Hematopoietic multipotent progenitor cell (in vitro differentiated cells): Measurements from ENCODE around the gene RNASEL. TPM values are rescaled to one million over a fixed set of nuclear protein-coding genes. Genes with fewer than 3 reads are reported as not detected.

ENCODE experiments used
- DNase-seq, 3 donors: peaks; one replicate each; pipeline ENCODE4 v3.0.0-alpha.2; 2011 to 2015; ENCODE audit warnings: low read depth in 2 of 3, low spot score in 2 of 3
- total RNA-seq: library from RNA; depleted of rRNA; stranded (reverse); fragments of >200 nt; gene quantifications from one replicate; pipeline ENCODE4 v1.2.3, GENCODE V29; 2012

The RNASEL gene
- total RNA-seq, 1 donor, result 5.9 TPM

GRCh38 chr1:182601913-182602312 lies 12.9 kb upstream of the RNASEL start:
- no peak for DNase-seq

- DNase-seq, result peak; percentile 69 to 89 (median 71)
Measured at GRCh38 chr1:182601416-182601786, 12.3 kb upstream of the RNASEL start.

DNA sequence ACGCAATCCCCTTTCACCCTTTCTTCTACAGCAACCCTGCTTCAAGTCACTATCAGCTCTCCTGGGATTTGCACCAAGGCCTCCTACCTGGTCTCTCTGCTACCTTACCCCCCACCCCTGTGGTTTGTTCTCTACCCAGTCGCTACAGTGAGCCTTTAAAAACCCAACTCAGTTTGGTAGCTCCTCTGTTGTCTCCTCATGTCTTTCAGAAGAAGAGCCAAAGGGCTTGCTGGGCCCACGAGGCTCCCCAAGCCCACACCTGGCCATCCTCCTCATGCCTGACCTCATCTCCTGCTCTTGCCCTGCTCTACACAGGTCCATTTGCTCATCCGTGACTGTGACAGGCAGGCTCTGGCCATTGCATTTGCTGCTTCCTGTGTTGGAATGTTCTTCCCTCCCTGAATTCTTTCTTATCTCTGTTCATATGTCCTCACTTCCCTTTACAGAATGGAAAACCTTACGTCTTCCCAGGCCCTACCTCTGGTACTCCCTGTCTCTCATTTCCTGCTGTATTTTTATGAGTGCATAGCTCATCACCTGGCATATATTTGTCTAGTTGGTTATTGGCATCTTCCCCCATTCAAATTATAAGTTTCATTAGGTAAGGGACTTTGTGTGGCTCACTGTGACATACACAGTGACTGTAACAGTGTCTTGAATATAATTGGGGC lies 11.8 kb upstream of the RNASEL start:
- DNase-seq, result no peak

- no peak for DNase-seq
Measured at GRCh38 chr1:182600036-182600713, 11.1 kb upstream of the RNASEL start.

DNA sequence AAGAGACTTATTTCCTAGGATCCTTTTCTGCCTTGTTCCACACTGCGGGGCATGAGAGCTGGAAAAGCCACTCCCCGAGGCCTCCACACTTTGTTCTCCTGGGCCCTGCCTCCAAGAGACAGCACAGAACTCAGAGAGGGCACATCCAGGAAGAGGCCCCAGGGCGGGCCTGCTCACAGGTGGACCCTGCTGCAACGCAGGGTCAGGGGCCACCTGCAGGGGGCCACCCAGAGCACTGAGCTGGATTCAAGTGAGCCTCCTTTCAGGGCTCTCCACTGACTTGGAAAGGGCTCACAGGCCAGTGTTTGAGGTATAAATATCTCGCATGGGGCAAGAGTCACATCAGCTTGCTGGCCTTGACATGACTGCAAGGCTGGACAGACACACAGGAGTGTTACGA lies 10.3 kb upstream of the RNASEL start:
- no peak for DNase-seq

- DNase-seq, result no peak
Measured at GRCh38 chr1:182598296-182598695, 9.2 kb upstream of the RNASEL start.

GRCh38 chr1:182596934-182597333 lies 7.9 kb upstream of the RNASEL start:
- DNase-seq, result no peak

GRCh38 chr1:182595641-182596240 lies 6.7 kb upstream of the RNASEL start:
- peak in 1 of 3 donors; percentile 69 for DNase-seq

DNA sequence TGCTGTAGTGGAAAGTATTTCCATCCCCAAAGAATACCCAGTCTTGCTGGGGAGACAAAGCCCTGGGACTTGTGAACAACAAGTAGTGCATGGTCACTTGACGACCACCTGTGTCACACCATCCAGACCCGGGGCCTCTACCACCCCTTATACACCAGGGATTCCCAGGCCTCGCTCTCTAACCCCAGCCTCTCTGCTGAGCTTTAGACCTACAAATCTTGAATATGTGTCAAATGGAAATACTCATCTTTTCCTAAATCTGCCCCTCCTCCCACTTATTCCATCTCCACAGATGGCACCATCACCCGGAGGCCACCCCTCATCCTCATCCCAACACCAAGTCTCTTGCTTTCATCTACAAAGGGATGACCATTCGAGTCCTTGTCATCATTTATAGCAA lies 875 bp upstream of the RNASEL start:
- no peak for DNase-seq

GRCh38 chr1:182589520-182589919 lies 464 bp upstream of the RNASEL start:
- no peak for DNase-seq

DNA sequence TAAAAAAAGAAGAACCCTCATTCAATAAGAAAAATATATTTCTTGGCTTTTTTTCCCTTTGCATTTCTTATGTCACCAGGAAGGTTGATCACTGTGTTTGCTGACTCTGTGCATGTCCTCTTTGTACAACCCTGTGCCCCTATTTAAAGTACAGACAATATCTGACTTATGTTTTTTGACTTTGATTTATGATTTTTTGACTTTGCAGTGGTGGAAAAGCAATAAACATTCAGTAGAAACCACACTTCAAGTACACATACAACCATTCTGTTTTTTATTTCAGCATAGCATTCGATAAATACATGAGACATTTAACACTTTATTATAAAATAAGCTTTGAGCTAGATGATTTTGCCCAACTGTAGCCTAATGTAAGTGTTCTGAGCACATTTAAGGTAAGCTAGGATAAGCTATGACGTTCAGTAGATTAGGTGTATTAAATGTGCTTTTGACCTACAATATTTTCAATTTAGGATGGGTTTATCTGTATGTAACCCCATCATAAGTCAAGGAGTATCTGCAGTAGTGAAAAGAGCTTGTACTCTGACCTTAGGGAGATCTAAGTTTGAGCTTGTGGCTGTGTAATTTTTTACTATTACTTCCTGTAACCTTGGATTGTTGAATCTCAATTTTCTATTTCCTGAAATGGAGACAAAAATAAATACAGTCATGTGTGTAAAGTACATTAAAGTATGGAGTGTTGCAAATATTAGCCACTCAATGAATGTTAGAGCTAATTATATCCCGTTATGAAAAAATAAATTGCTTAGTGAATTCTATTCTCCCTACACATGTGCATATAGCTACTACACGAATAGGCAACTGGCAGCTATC lies 1.2 kb downstream of the RNASEL start:
- DNase-seq, result no peak

DNA sequence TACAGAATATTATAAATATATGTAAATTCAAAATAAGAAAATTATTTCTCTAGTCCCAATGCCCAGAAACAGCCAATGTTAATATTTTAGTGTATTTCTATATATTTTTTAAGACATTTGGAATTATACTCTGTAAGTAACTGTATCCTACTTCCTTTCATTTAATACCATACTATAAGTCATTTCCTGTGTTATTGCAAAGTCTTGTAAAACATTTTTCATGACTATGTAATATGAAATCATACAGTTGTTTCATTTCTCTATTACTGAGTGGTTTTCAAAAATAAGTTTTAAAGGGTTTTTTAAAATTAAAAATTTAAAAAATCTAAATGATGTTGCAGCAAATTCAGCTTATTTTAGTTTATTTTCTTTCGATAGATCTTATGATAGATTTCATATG lies 2.0 kb downstream of the RNASEL start:
- no peak for DNase-seq

DNA sequence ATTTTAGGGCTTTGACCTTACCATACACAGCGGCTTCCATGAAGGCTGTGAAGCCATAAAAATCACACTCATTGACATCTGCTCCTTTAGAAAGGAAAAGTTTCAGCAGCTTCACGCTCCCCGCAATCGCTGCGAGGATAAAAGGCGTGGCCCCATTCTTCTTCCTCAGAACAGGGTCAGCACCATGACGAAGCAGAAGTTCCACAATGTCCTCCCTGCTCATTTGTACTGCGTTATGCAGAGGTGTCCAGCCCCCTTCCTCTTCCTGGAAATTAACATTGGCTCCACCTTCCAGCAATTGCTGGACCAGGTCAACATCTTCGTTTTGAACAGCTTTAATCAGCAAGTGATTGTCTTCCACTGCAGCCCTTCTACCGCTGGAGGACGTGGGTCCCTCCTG lies 2.7 kb downstream of the RNASEL start:
- DNase-seq, result no peak

GRCh38 chr1:182584746-182585145 lies 4.3 kb downstream of the RNASEL start:
- DNase-seq, result no peak

DNA sequence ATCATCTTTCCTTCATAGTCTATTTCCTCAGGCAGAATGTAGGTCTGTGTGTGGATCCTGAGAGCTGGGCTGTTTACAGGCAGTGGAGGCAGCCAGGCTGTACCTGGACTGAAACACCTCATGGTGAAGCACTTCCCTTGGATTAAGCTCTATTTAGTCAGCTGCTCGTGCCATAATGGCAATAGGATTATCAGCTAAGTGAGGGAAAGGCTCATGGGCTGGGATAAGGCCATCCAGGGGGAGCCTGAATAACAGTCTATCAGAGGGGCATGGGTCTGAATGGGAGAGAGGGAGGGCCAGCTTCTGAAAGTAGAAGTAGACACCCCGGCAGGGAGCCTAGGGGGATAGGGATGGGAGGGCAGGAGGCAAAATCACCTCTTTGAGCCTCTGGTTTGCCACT lies 8.3 kb downstream of the RNASEL start:
- no peak for DNase-seq

DNA sequence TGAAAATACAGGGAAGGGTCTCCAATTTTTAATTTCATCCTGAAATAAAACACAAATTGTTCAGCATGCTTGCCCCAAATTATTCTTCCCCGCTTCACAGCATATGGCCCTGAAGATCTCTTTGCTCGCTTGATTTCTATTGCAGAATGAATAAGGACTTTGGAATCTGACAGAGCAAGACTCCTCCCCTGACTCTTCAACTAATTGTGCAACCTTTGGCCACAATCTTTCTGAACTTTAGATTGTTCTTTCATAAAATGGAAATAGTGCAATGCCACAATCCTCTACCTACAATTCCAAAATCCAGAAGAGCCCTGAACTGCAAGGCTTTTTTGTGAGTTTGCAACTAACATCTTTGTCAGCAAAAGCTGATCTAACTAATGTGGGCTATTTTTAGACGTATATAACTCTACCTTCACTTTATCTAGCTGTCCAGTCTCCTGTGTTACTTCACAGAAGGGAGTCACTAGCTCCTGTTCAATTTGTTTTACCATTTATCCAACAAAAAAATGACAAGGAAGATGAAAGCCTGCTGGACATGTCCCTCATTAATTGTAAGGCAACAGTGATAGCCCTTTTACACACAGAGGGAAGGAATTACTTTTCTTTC lies 13.4 kb downstream of the RNASEL start:
- DNase-seq, result no peak

DNA sequence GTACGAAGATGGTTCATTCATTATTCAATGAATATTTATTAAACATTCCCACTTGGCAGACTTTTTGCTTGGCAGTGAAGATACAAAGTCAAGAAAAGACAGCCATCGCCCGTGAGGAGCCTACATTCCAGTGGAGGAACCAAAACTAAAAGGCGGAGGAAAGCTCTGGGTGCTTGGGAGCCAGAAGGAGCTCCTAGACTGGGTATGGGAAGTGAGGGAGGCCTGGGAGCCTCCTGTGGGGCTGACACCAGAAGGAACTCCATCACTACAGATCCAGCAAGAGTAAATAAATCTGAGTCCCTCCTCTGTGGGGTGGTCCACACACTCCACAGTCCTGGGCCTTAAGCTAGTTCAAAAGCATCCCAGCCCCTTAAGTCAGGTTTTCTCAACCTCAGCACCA lies 14.9 kb downstream of the RNASEL start:
- no peak for DNase-seq

GRCh38 chr1:182570611-182570970 lies 18.5 kb downstream of the RNASEL start:
- DNase-seq, result no peak

- no peak for DNase-seq
Measured at GRCh38 chr1:182569939-182570610, 19.0 kb downstream of the RNASEL start.

- no peak for DNase-seq
Measured at GRCh38 chr1:182568647-182569284, 20.3 kb downstream of the RNASEL start.
